Epithelial cell of esophagus (primary cell): ENCODE measurements around the gene COL4A2.

Experiments used
- DNase-seq: peaks from one replicate; pipeline ENCODE4 v3.0.0; 2010; ENCODE audit warnings: low read depth
- H3K4me3 ChIP-seq: 2 replicates; pipeline ENCODE4 v1.5.1; 2011; ENCODE audit warnings: mild to moderate bottlenecking, low read length, control low read depth
- CTCF ChIP-seq: IDR thresholded peaks from 2 replicates; pipeline ENCODE4 v1.5.1; 2011; ENCODE audit warnings: low read depth, mild to moderate bottlenecking, low read length, control low read depth, inconsistent platforms; ENCODE audit not compliant: insufficient read depth; ENCODE audit errors: missing control alignments

The COL4A2 gene

GRCh38 chr13:110336681-110337080 lies 29.6 kb downstream of the COL4A2 start:
- no peak overlapping the region for H3K4me3 ChIP-seq
- DNase-seq, result no peak
- TF ChIP-seq CTCF, result no peak

GRCh38 chr13:110337247-110337646 lies 30.2 kb downstream of the COL4A2 start:
- no peak overlapping the region for H3K4me3 ChIP-seq
- no peak for DNase-seq
- TF ChIP-seq CTCF, result no peak

GRCh38 chr13:110338441-110339101 lies 31.5 kb downstream of the COL4A2 start:
- DNase-seq, result no peak
- no peak for TF ChIP-seq CTCF
- H3K4me3 ChIP-seq, result no peak overlapping the region

- no peak for TF ChIP-seq CTCF
- H3K4me3 ChIP-seq, result no peak overlapping the region
- DNase-seq, result no peak
Measured at GRCh38 chr13:110339263-110339662, 32.2 kb downstream of the COL4A2 start.

- H3K4me3 ChIP-seq, result no peak overlapping the region
- no peak for DNase-seq
- no peak for TF ChIP-seq CTCF
Measured at GRCh38 chr13:110339975-110340550, 33.0 kb downstream of the COL4A2 start.

GRCh38 chr13:110340812-110341444 lies 33.8 kb downstream of the COL4A2 start:
- no peak overlapping the region for H3K4me3 ChIP-seq
- no peak for TF ChIP-seq CTCF
- DNase-seq, result peak; percentile 65
